ENCODE data around the gene FRMD4A. TPM values are rescaled to one million over a fixed set of nuclear protein-coding genes. Genes with fewer than 3 reads are reported as not detected.
A peak's percentile ranks its signal among the peaks of the same experiment; 100 is the strongest.

FRMD4A gene
- total and polyA plus RNA-seq, 10 of the 15 experiments (the other 5 are each of a cell fraction or from before 2014, with no cell fraction given): 17.8 to 75.2 (median 39.1) TPM

DNA sequence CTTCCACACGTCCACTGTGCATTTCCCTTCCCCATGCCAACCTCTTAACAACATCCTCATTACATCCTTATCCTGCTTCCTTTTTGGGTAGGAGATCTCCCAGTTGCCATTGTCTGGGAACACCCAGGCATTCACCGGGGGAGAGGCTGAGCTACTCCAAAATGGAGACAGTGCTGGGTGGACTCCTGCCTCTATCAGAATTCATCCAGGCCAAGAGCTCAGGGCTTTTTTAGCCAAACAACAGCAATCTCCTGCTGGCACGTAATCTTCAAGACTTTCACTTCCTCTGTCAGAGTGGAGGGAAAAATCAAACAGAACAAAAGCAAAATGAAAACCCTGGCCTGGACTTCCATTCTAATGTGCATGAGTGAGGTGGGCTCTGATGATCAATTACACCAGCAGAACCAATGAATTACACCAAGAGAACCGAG, 499.0 kb downstream of the FRMD4A start:
- no peak overlapping the region for H3K4me2 ChIP-seq (ENCODE audit: control insufficient read depth, insufficient read depth)
- 9% methylated on average over 4 of the region's 4 CpGs for WGBS (ENCODE audit: insufficient coverage, insufficient replicate concordance, low lambda C conversion rate, missing lambda C conversion rate)
- SMC1A ChIA-PET (ENCODE audit: uncharacterized antibody, unreplicated experiment): interaction anchor here (0.5 to 1.6 kb wide), 14 partner anchors 8 to 130 kb away, joined by 3 to 6 read pairs (median 4); no protein-coding TSS in a partner anchor
- CTCF ChIA-PET: interaction anchor here (0.6 to 1.3 kb wide), 7 partner anchors 8 to 495 kb away, joined by 3 to 4 read pairs (median 3); no protein-coding TSS in a partner anchor
- FAIRE-seq: peak; percentile 56
- intact Hi-C loops (cut with micrococcal nuclease; ENCODE audit: unreplicated experiment): no loop called here
- in situ Hi-C loops (cut with MboI): no loop called here
- no TSS peak for BruUV-seq (replicated peaks)
- peak overlapping the region; percentile 47; the same call in 1 of the 2 replicates for H2AFZ ChIP-seq (ENCODE audit: control insufficient read depth, low read depth, low read length)
- H3K4me3 ChIP-seq: no peak overlapping the region
- peak; percentile 87 for ATAC-seq
- no peaks in the 10 kb centered on the region; the same call in 2 of the 3 replicates for H3K9me3 ChIP-seq (replicated peaks; ENCODE audit: control insufficient read depth, insufficient read depth, low read length)
- no peaks in the 10 kb centered on the region for H3K36me3 ChIP-seq (ENCODE audit: control insufficient read depth in 2 of 2, insufficient read depth in 2 of 2, low read length in 1 of 2)
- peak overlapping the region; percentile 35 for H3K27ac ChIP-seq (ENCODE audit: control insufficient read depth, insufficient read depth)
- no peaks in the 10 kb centered on the region for H4K20me1 ChIP-seq (ENCODE audit: control insufficient read depth, insufficient read depth)
- peaks cover 18% of the 10 kb centered on the region for H3K4me1 ChIP-seq (ENCODE audit: control insufficient read depth, insufficient read depth, low read length)
- RAD21 ChIA-PET (ENCODE audit: unreplicated experiment): interaction anchor here (0.8 to 1.3 kb wide), 4 partner anchors 41 to 192 kb away, joined by 3 to 4 read pairs (median 3); no protein-coding TSS in a partner anchor
- H3K27me3 ChIP-seq (replicated peaks in 1 of 2; ENCODE audit: control insufficient read depth in 2 of 2, insufficient read depth in 2 of 2, low read length in 1 of 2): no peaks in the 10 kb centered on the region
- DNase-seq (ENCODE audit: low read depth, low spot score): peak; percentile 43
- POLR2A ChIA-PET: no interaction called here
- no peak overlapping the region for H3K9ac ChIP-seq (ENCODE audit: control insufficient read depth, insufficient read depth, low read length)
- no peaks in the 10 kb centered on the region; the same call in 1 of the 2 replicates for H3K79me2 ChIP-seq (ENCODE audit: control insufficient read depth, insufficient read depth, low read length)
- TF ChIP-seq, protein P1, sequence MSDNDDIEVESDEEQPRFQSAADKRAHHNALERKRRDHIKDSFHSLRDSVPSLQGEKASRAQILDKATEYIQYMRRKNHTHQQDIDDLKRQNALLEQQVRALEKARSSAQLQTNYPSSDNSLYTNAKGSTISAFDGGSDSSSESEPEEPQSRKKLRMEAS (IDR thresholded peaks at IDR 0.05; ENCODE audit: low read depth, low read length): no peak
- TF ChIP-seq ETV6 (conservative IDR thresholded peaks at IDR 0.05 in 1 of 2, IDR thresholded peaks at IDR 0.05 in 1 of 2; ENCODE audit: borderline replicate concordance in 1 of 2, low read depth in 1 of 2) (0 out of 4 replicates have a peak, but pooled peaks of 1 of the 2 experiments have one; percentile 25), BMI1 (IDR thresholded peaks at IDR 0.05; ENCODE audit: borderline replicate concordance) (no peak), MEF2B (IDR thresholded peaks at IDR 0.05; ENCODE audit: partially characterized antibody, poor library complexity, severe bottlenecking) (peak; percentile 16), EP300 (IDR thresholded peaks at IDR 0.05; ENCODE audit: borderline replicate concordance in 1 of 2, control insufficient read depth in 1 of 2, low read depth in 2 of 2, low read length in 2 of 2) (peak; percentile 60 to 77; a peak in 2 of 4 replicates), CBX5 (IDR thresholded peaks at IDR 0.05; ENCODE audit: low read depth) (0 out of 2 replicates have a peak, but pooled peaks have one; percentile 67), POU2F2 (IDR thresholded peaks at IDR 0.05; ENCODE audit: borderline replicate concordance, low read depth, low read length) (peak; percentile 61; the same call in 1 of the 3 replicates), ATF7 (IDR thresholded peaks at IDR 0.05; ENCODE audit: low read depth) (peak; percentile 42; the same call in 1 of the 2 replicates), HDGF (IDR thresholded peaks at IDR 0.05) (0 out of 2 replicates have a peak, but pooled peaks have one; percentile 51), EED (IDR thresholded peaks at IDR 0.05; ENCODE audit: low read depth) (peak; percentile 65), IRF4 (IDR thresholded peaks at IDR 0.05; ENCODE audit: low read depth, low read length) (peak; percentile 78), IKZF2 (IDR thresholded peaks at IDR 0.05) (peak; percentile 86 to 87)
- TF ChIP-seq, protein P2, sequence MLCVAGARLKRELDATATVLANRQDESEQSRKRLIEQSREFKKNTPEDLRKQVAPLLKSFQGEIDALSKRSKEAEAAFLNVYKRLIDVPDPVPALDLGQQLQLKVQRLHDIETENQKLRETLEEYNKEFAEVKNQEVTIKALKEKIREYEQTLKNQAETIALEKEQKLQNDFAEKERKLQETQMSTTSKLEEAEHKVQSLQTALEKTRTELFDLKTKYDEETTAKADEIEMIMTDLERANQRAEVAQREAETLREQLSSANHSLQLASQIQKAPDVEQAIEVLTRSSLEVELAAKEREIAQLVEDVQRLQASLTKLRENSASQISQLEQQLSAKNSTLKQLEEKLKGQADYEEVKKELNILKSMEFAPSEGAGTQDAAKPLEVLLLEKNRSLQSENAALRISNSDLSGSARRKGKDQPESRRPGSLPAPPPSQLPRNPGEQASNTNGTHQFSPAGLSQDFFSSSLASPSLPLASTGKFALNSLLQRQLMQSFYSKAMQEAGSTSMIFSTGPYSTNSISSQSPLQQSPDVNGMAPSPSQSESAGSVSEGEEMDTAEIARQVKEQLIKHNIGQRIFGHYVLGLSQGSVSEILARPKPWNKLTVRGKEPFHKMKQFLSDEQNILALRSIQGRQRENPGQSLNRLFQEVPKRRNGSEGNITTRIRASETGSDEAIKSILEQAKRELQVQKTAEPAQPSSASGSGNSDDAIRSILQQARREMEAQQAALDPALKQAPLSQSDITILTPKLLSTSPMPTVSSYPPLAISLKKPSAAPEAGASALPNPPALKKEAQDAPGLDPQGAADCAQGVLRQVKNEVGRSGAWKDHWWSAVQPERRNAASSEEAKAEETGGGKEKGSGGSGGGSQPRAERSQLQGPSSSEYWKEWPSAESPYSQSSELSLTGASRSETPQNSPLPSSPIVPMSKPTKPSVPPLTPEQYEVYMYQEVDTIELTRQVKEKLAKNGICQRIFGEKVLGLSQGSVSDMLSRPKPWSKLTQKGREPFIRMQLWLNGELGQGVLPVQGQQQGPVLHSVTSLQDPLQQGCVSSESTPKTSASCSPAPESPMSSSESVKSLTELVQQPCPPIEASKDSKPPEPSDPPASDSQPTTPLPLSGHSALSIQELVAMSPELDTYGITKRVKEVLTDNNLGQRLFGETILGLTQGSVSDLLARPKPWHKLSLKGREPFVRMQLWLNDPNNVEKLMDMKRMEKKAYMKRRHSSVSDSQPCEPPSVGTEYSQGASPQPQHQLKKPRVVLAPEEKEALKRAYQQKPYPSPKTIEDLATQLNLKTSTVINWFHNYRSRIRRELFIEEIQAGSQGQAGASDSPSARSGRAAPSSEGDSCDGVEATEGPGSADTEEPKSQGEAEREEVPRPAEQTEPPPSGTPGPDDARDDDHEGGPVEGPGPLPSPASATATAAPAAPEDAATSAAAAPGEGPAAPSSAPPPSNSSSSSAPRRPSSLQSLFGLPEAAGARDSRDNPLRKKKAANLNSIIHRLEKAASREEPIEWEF (IDR thresholded peaks at IDR 0.05; ENCODE audit: insufficient replicate concordance, low read depth, low read length): no peak
- TF ChIP-seq, protein P3, sequence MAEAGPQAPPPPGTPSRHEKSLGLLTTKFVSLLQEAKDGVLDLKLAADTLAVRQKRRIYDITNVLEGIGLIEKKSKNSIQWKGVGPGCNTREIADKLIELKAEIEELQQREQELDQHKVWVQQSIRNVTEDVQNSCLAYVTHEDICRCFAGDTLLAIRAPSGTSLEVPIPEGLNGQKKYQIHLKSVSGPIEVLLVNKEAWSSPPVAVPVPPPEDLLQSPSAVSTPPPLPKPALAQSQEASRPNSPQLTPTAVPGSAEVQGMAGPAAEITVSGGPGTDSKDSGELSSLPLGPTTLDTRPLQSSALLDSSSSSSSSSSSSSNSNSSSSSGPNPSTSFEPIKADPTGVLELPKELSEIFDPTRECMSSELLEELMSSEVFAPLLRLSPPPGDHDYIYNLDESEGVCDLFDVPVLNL (IDR thresholded peaks at IDR 0.05; ENCODE audit: low read depth, low read length): peak; percentile 59; the same call in 1 of the 2 replicates

Data from GM12878 (cell line).